ENCODE measurements around the gene ZNF276. TPM values are rescaled to one million over a fixed set of nuclear protein-coding genes. Genes with fewer than 3 reads are reported as not detected.

ZNF276 gene
- total RNA-seq, 2 donors from 2014 or later = 28.2 to 32.6 TPM

GRCh38 chr16:89786474-89787364 is 65.4 kb downstream of the ZNF276 start:
- Histone ChIP-seq H3K9me3 (ENCODE audit: control insufficient read depth, low read length) (no peaks in the 10 kb centered on the region), H3K4me1 (ENCODE audit: control insufficient read depth, insufficient read depth, low read length) (no peaks in the 10 kb centered on the region), H3K27ac (ENCODE audit: low read depth, low read length) (no peak overlapping the region), H3K27me3 (ENCODE audit: control insufficient read depth, insufficient read depth, low read length, poor library complexity, severe bottlenecking) (no peaks in the 10 kb centered on the region), H3K4me3 (ENCODE audit: low read length) (no peak overlapping the region), H3K36me3 (ENCODE audit: control insufficient read depth, insufficient read depth, low read length) (peaks cover 77% of the 10 kb centered on the region), H3K9ac (ENCODE audit: extremely low read depth, low read length, poor library complexity, severe bottlenecking) (no peak overlapping the region)
- no peak overlapping the region for H3K4me3 Mint-ChIP-seq
- no peaks in the 10 kb centered on the region for H3K4me1 Mint-ChIP-seq
- H3K27ac Mint-ChIP-seq = no peak overlapping the region
- DNase-seq = no peak
- H3K9me3 Mint-ChIP-seq = no peaks in the 10 kb centered on the region
- 94% methylated on average over 21 of the region's 21 CpGs for WGBS, 2 experiments (ENCODE audit: insufficient coverage in 1 of 2, insufficient read length in 1 of 2)
- H3K27me3 Mint-ChIP-seq (ENCODE audit: insufficient read depth) = no peaks in the 10 kb centered on the region
- H3K36me3 Mint-ChIP-seq (ENCODE audit: low read depth) = peaks cover 74% of the 10 kb centered on the region
- TF ChIP-seq CTCF (conservative IDR thresholded peaks at IDR 0.05) = no peak

GRCh38 chr16:89787365-89787805 is 66.0 kb downstream of the ZNF276 start:
- H3K27me3 ChIP-seq (ENCODE audit: control insufficient read depth, insufficient read depth, low read length, poor library complexity, severe bottlenecking) = no peaks in the 10 kb centered on the region
- Mint-ChIP-seq H3K4me3 (no peak overlapping the region), H3K27ac (no peak overlapping the region), H3K36me3 (ENCODE audit: low read depth) (peaks cover 77% of the 10 kb centered on the region), H3K4me1 (no peaks in the 10 kb centered on the region), H3K9me3 (no peaks in the 10 kb centered on the region), H3K27me3 (ENCODE audit: insufficient read depth) (no peaks in the 10 kb centered on the region)
- TF ChIP-seq CTCF (conservative IDR thresholded peaks at IDR 0.05) = no peak
- H3K9me3 ChIP-seq (ENCODE audit: control insufficient read depth, low read length) = no peaks in the 10 kb centered on the region
- no peak for DNase-seq
- WGBS, 2 experiments (ENCODE audit: insufficient coverage in 1 of 2, insufficient read length in 1 of 2) = 93 to 98% methylated on average over 4 to 9 of the region's 9 CpGs
- H3K36me3 ChIP-seq (ENCODE audit: control insufficient read depth, insufficient read depth, low read length) = peaks cover 83% of the 10 kb centered on the region
- no peak overlapping the region for H3K4me3 ChIP-seq (ENCODE audit: low read length)
- no peak overlapping the region for H3K9ac ChIP-seq (ENCODE audit: extremely low read depth, low read length, poor library complexity, severe bottlenecking)
- no peaks in the 10 kb centered on the region for H3K4me1 ChIP-seq (ENCODE audit: control insufficient read depth, insufficient read depth, low read length)
- H3K27ac ChIP-seq (ENCODE audit: low read depth, low read length) = no peak overlapping the region

Other genes starting within 250 kb of the ZNF276 start
- 100 to 1,000 TPM; 118 to 159 TPM for gene ANKRD11, start 231.0 kb upstream of the ZNF276 start, total RNA-seq
- 100 to 1,000 TPM; 153 to 156 TPM for gene SPG7, start 213.1 kb upstream of the ZNF276 start, total RNA-seq
- 1,000 to 10,000 TPM; 1,911 to 2,019 TPM for gene RPL13, start 160.9 kb upstream of the ZNF276 start, total RNA-seq
- gene CPNE7, start 145.8 kb upstream of the ZNF276 start, total RNA-seq = 1 to 10 TPM; 1.5 to 2.1 TPM
- 1 to 10 TPM in 1 of 2 donors, under 1 TPM in 1; 0.88 to 3.2 TPM for gene DPEP1, start 107.9 kb upstream of the ZNF276 start, total RNA-seq
- gene CHMP1A, start 63.8 kb upstream of the ZNF276 start, total RNA-seq = 100 to 1,000 TPM; 104 to 106 TPM
- gene SPATA33, start 63.7 kb upstream of the ZNF276 start, total RNA-seq = 10 to 100 TPM; 21.8 to 28.7 TPM
- 100 to 1,000 TPM; 108 to 123 TPM for gene CDK10, start 34.8 kb upstream of the ZNF276 start, total RNA-seq
- 10 to 100 TPM; 22.9 to 28.8 TPM for gene SPATA2L, start 19.8 kb upstream of the ZNF276 start, total RNA-seq
- gene VPS9D1, start 639 bp upstream of the ZNF276 start, total RNA-seq = 10 to 100 TPM in 1 of 2 donors, 1 to 10 TPM in 1; 7.4 to 10.0 TPM
- 100 to 1,000 TPM; 131 to 165 TPM for gene FANCA, start 95.1 kb downstream of the ZNF276 start, total RNA-seq
- 10 to 100 TPM; 12.8 to 12.9 TPM for gene SPIRE2, start 106.9 kb downstream of the ZNF276 start, total RNA-seq
- 100 to 1,000 TPM; 172 to 176 TPM for gene TCF25, start 152.1 kb downstream of the ZNF276 start, total RNA-seq
- gene MC1R, start 197.3 kb downstream of the ZNF276 start, total RNA-seq = 1 to 10 TPM; 3.4 to 4.8 TPM
- gene TUBB3, start 201.8 kb downstream of the ZNF276 start, total RNA-seq = 100 to 1,000 TPM; 109 to 140 TPM
- gene DEF8, start 227.2 kb downstream of the ZNF276 start, total RNA-seq = 10 to 100 TPM; 74.9 to 81.2 TPM